ENCODE measurements around the gene BEGAIN. TPM values are rescaled to one million over a fixed set of nuclear protein-coding genes. Genes with fewer than 3 reads are reported as not detected.

Gene BEGAIN
- total RNA-seq, 2 experiments from 2014 or later: 0.76 TPM; not detected in 1

DNA sequence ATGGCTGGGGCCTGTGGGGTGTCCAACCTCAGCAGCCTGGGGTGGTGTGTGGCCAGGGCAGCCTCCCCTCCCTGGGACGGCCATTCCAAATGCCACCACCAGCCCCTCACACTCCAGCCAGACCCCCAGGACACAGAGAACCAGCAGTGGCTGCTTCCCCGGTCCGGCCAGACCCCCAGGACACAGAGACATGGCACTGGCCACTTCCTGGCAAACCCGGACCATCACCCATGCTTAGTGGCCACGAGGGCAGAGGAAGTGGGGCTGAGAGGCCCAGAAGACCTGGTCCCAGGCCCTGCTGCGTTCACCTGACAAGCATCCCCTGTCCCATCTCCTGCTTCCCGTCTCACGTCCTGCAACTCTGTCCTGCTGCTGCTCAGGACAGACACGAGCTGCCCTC is 26.7 kb downstream of the BEGAIN start:
- intact Hi-C loops (cut with micrococcal nuclease; ENCODE audit: unreplicated experiment): no loop called here
- Histone ChIP-seq H4K20me1 (ENCODE audit: insufficient read depth, low read length) (no peaks in the 10 kb centered on the region), H3K9me3 (ENCODE audit: low read length) (no peaks in the 10 kb centered on the region), H3K4me1 (ENCODE audit: insufficient read depth, low read length, poor library complexity, severe bottlenecking) (no peaks in the 10 kb centered on the region), H3K4me2 (ENCODE audit: low read length) (no peak overlapping the region), H3K27ac (ENCODE audit: low read depth, low read length, poor library complexity, severe bottlenecking) (no peak overlapping the region), H3K36me3 (ENCODE audit: insufficient read depth, low read length) (no peaks in the 10 kb centered on the region), H3K9me2 (ENCODE audit: insufficient read depth, low read length) (no peaks in the 10 kb centered on the region), H3K4me3 (ENCODE audit: low read depth, low read length, poor library complexity, severe bottlenecking) (no peak overlapping the region), H2AFZ (ENCODE audit: low read length) (no peak overlapping the region), H3K79me2 (ENCODE audit: insufficient read depth, low read depth, low read length) (no peaks in the 10 kb centered on the region)
- POLR2A ChIA-PET: no interaction called here
- BruUV-seq (replicated peaks): no TSS peak
- DNase-seq (ENCODE audit: low spot score): no peak
- CTCF ChIA-PET (ENCODE audit: unreplicated experiment): no interaction called here
- TF ChIP-seq EZH2phosphoT487 (IDR thresholded peaks at IDR 0.05; ENCODE audit: borderline replicate concordance, low read depth, low read length): no peak
- TF ChIP-seq CTCF (conservative IDR thresholded peaks at IDR 0.05; ENCODE audit: low read length): no peak

- ChIA-PET POLR2A (interaction anchor here (0.6 kb wide), 1 partner anchor 1528 kb away, joined by 8 read pairs; no protein-coding TSS in a partner anchor), CTCF (ENCODE audit: unreplicated experiment) (no interaction called here)
- H3K27ac ChIP-seq (ENCODE audit: low read depth, low read length, poor library complexity, severe bottlenecking): no peak overlapping the region
- H3K36me3 ChIP-seq (ENCODE audit: insufficient read depth, low read length): no peaks in the 10 kb centered on the region
- no peak overlapping the region for H2AFZ ChIP-seq (ENCODE audit: low read length)
- no peak for TF ChIP-seq EZH2phosphoT487 (IDR thresholded peaks at IDR 0.05; ENCODE audit: borderline replicate concordance, low read depth, low read length)
- TF ChIP-seq CTCF (conservative IDR thresholded peaks at IDR 0.05; ENCODE audit: low read length): no peak
- no peaks in the 10 kb centered on the region for H3K9me2 ChIP-seq (ENCODE audit: insufficient read depth, low read length)
- H3K9me3 ChIP-seq (ENCODE audit: low read length): no peaks in the 10 kb centered on the region
- H3K4me2 ChIP-seq (ENCODE audit: low read length): no peak overlapping the region
- no peak for DNase-seq (ENCODE audit: low spot score)
- no peak overlapping the region for H3K4me3 ChIP-seq (ENCODE audit: low read depth, low read length, poor library complexity, severe bottlenecking)
- H3K4me1 ChIP-seq (ENCODE audit: insufficient read depth, low read length, poor library complexity, severe bottlenecking): no peaks in the 10 kb centered on the region
- no TSS peak for BruUV-seq (replicated peaks)
- no peaks in the 10 kb centered on the region for H3K79me2 ChIP-seq (ENCODE audit: insufficient read depth, low read depth, low read length)
- intact Hi-C loops (cut with micrococcal nuclease; ENCODE audit: unreplicated experiment): no loop called here
- H4K20me1 ChIP-seq (ENCODE audit: insufficient read depth, low read length): no peaks in the 10 kb centered on the region
These were observed 27.8 kb downstream of the BEGAIN start for GRCh38 chr14:100559455-100559854.

DNA sequence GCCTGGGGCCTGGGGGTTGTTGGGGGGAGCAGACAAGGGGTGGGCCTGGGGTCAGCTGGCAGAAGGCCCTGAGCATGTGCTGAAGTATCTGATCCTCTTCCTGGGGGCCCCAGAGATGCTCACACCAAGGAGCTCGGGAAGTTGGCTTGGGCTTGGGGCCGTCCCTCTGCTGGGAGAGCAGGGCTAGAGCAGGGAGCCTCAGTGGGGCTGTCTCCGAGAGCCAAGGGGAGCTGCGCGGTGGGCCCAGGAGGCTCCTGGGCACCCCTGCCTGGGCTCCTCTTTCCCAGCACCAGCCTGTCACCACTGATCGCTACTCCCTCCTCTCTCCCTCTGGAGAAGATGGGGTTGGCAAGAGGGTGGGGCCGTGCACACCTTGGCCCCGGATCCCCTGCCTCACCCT is 28.3 kb downstream of the BEGAIN start:
- Histone ChIP-seq H3K4me1 (ENCODE audit: insufficient read depth, low read length, poor library complexity, severe bottlenecking) (no peaks in the 10 kb centered on the region), H3K4me3 (ENCODE audit: low read depth, low read length, poor library complexity, severe bottlenecking) (no peak overlapping the region), H3K9me3 (ENCODE audit: low read length) (no peaks in the 10 kb centered on the region), H3K27ac (ENCODE audit: low read depth, low read length, poor library complexity, severe bottlenecking) (no peak overlapping the region), H2AFZ (ENCODE audit: low read length) (no peak overlapping the region), H3K36me3 (ENCODE audit: insufficient read depth, low read length) (no peaks in the 10 kb centered on the region), H4K20me1 (ENCODE audit: insufficient read depth, low read length) (no peaks in the 10 kb centered on the region), H3K79me2 (ENCODE audit: insufficient read depth, low read depth, low read length) (no peaks in the 10 kb centered on the region), H3K9me2 (ENCODE audit: insufficient read depth, low read length) (no peaks in the 10 kb centered on the region), H3K4me2 (ENCODE audit: low read length) (no peak overlapping the region)
- POLR2A ChIA-PET: interaction anchor here (0.6 kb wide), 1 partner anchor 1529 kb away, joined by 8 read pairs; no protein-coding TSS in a partner anchor
- DNase-seq (ENCODE audit: low spot score): no peak
- CTCF ChIA-PET (ENCODE audit: unreplicated experiment): no interaction called here
- intact Hi-C loops (cut with micrococcal nuclease; ENCODE audit: unreplicated experiment): no loop called here
- no peak for TF ChIP-seq EZH2phosphoT487 (IDR thresholded peaks at IDR 0.05; ENCODE audit: borderline replicate concordance, low read depth, low read length)
- no peak for TF ChIP-seq CTCF (conservative IDR thresholded peaks at IDR 0.05; ENCODE audit: low read length)
- BruUV-seq (replicated peaks): no TSS peak
